ENCODE results near the gene NCOA6.

GRCh38 chr20:34691838-34692237 lies 133.6 kb downstream of the NCOA6 start:
- TF ChIP-seq EZH2 (IDR thresholded peaks at IDR 0.05; ENCODE audit: borderline replicate concordance, insufficient read depth, low read length, poor library complexity, severe bottlenecking) (no peak), POLR2AphosphoS5 (IDR thresholded peaks at IDR 0.05) (no peak), EP300 (conservative IDR thresholded peaks at IDR 0.05; ENCODE audit: poor library complexity, severe bottlenecking) (no peak)
